Fibroblast of skin of left quadriceps (primary cell): ENCODE measurements around the gene RPN2.
A peak's percentile ranks its signal among the peaks of the same experiment; 100 is the strongest.

ENCODE experiments used
- DNase-seq, 2 experiments: peaks; one replicate each; pipeline ENCODE4 v3.0.0-alpha.2; 2013; ENCODE audit warnings: low read depth in 2 of 2

Gene RPN2

DNA sequence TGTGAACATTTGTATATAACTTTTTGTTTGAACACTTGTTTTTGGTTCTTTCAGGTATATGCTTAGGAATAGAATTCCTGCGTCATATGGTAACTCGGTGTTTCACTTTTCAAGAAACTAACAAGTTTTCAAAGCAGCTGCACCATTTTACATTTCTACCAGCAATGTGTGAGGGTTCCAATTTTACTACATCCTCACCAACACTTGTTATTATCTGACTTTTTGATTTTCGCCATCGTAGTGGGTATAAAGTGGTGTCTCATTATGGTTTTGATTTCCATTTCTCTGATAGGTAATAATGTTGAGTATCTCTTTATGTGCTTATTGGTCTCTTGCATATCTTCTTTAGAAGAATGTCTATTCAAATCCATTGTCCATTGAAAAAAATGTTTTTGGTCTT, 39.8 kb downstream of the RPN2 start:
- no peak for DNase-seq

GRCh38 chr20:37219751-37220668, 40.9 kb downstream of the RPN2 start:
- no peak for DNase-seq

- no peak for DNase-seq
These were observed 41.6 kb downstream of the RPN2 start for GRCh38 chr20:37220731-37221130.

DNA sequence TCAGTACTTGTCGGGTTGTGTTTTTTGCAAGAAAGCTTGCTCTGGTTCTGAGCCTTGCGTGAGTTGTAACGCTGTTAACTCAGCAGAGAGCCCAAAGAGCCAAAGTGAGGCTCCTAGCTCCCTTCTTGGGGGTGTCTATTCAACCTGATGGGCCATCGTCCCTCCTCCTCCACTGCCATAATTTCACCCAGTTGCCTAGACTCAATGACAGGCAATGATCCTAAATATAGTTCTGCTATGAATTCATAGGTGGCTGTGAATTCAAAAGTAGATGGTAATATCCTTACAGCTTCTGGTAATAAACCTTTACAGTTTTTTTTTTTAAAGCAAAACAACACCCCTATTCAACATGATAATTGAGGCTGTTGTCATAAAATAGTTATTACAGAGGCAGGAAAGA, 43.0 kb downstream of the RPN2 start:
- DNase-seq = no peak

GRCh38 chr20:37223053-37223452, 43.9 kb downstream of the RPN2 start:
- DNase-seq = peak; percentile 52

DNA sequence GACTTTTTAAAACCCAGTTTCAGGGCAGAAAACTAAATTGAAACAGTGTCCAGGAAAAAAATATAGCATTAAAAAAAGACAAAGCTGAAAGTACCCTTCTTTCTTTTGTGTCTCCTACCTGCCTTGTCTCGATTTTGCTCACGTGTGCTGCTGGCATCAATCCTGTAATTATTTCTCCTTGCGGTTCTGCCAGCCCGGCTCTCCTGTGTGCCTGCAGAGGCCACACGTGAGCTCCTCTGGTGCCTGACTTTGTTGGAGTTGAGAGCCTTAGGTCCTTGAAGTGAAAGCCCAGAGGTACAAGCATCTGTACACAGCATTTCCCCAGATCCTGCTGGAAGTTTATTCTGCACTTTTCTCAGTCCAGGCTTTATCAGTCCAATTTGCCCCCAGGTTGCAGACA, 46.0 kb downstream of the RPN2 start:
- DNase-seq = no peak

GRCh38 chr20:37226889-37227288, 47.8 kb downstream of the RPN2 start:
- no peak for DNase-seq

GRCh38 chr20:37228082-37228481, 49.0 kb downstream of the RPN2 start:
- DNase-seq = no peak

GRCh38 chr20:37228656-37229055, 49.5 kb downstream of the RPN2 start:
- DNase-seq = no peak

DNA sequence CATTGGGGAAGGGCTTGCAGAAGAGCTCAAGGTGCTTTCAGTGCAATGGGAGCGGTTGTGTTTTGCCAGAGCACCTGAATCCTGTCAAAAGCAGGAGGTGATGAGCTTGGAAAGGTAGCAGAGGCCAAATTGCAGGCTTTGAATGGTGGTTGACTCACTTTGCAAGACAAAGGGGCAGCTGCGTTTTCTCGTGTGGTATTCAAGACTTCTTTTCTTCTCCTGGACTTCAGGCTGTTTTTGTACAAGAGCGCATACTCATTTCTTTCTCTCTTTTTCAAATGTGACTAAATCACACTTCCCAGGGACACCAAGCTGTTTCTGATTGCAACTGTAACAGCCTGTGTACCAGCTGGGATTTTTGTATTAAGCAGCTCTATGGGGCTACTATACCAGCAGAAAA, 50.2 kb downstream of the RPN2 start:
- DNase-seq = no peak

GRCh38 chr20:37230200-37230599, 51.1 kb downstream of the RPN2 start:
- no peak for DNase-seq

- DNase-seq = no peak
These were observed 53.0 kb downstream of the RPN2 start for GRCh38 chr20:37231947-37232630.

DNA sequence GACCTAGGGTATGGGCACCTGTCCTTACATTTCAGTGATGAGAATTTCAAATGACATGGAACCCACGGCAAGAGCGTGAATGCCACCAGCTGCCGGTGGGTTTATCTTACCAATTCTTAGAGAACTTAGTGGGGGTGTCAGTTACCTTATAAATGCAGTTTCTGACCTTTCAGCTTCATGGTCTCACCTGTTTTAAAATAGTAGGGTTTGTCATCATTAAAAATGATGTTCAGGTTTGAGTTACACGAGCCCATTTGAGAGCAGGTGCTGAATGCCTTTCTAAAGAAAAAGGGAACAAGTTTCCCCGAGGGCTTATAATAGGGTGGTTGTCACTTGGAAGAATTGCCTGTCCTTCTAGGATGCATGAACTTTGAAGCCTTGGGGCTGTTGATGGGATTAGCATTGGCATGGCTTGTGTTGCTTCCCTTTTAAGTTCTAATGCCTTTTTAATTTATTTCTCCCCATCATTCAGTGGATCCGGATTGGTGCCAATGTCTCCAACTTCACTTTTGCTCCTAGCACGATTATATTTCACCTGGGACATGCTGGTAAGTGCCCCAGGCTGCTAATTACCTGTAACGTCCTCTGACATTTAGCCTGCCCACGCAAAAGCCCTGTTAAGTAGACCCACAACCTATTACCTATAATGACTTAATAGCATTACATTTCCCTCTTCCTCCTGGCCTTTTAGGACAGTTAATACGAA, 54.6 kb downstream of the RPN2 start:
- no peak for DNase-seq

DNA sequence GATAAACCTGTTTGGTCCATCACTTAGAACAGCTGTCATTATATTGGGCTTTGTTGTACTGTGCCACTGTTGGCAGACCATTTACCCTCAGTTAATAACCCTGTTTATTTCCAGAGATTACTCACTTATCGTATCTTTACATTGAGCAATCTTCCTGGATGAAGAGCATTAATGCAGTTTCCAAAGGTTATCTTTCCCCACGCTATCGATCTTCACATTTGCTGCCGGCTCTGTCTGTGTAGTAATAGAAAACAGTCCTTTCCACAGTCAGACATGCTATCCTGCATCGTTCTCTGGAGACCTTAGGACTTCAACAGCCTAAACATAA, 55.1 kb downstream of the RPN2 start:
- DNase-seq = no peak

DNA sequence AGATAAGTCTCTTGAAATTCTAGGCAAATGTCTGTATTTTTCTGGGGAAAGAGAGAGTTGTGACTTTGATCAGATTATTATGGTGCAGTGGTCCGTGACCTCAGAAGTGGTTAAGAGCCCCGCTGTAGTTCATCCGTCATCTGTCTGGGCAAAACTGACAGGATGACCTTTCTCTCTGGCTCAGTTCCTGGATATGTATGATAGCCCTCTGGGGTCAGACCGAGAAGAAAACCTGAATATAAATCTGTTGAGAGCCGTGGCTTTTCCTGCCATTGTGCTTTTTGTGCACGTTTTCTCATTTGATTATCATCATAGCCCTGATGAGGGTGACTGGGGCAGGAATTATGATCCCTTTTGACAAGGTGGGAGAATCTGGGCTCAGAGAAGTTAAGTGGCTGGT, 55.9 kb downstream of the RPN2 start:
- DNase-seq = no peak

DNA sequence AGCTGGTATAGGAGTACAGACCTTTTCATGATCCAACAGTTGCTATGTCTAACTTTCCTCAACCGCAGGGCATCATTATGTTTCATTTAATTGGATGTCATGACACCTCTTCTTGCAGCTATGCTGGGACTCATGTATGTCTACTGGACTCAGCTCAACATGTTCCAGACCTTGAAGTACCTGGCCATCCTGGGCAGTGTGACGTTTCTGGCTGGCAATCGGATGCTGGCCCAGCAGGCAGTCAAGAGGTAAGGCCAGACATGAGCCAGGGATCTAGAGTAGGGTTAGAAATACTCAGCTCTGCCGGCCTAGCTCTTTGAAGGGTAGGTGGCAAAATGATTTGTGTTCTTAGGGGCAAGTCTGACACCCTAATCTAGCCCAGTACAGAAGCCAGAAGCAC, 57.3 kb downstream of the RPN2 start:
- DNase-seq = no peak

GRCh38 chr20:37237656-37238055, 58.5 kb downstream of the RPN2 start:
- DNase-seq = no peak

- DNase-seq = no peak
These were observed 59.3 kb downstream of the RPN2 start for GRCh38 chr20:37238426-37238825.

GRCh38 chr20:37238935-37239451, 59.9 kb downstream of the RPN2 start:
- no peak for DNase-seq

GRCh38 chr20:37240337-37241067, 61.4 kb downstream of the RPN2 start:
- DNase-seq = no peak

- no peak for DNase-seq
These were observed 63.4 kb downstream of the RPN2 start for GRCh38 chr20:37242503-37242902.
